Endothelial cell of umbilical vein (primary cell): ENCODE data around the gene ICE1.

Experiments
- EZH2 ChIP-seq: IDR thresholded peaks from 2 replicates; pipeline ENCODE4 v1.6.1; 2012; ENCODE audit warnings: borderline replicate concordance, low read depth, mild to moderate bottlenecking, moderate library complexity, low read length, inconsistent platforms; ENCODE audit not compliant: severe bottlenecking
- FOS ChIP-seq: IDR thresholded peaks from 2 replicates; pipeline ENCODE4 v1.6.1; 2011; ENCODE audit warnings: mild to moderate bottlenecking, low read length, moderate library complexity, borderline replicate concordance; ENCODE audit not compliant: insufficient read depth
- POLR2A ChIP-seq: IDR thresholded peaks from 2 replicates; pipeline ENCODE4 v1.6.1; 2012; ENCODE audit warnings: low read depth, mild to moderate bottlenecking, control low read depth, low read length
- TF ChIP-seq, protein P1 (sequence below), 2 donors: IDR thresholded peaks; 1 replicate in 1 of 2; 2 replicates in 1 of 2; pipeline ENCODE4 v1.5.1; 2011; ENCODE audit warnings: low read length in 2 of 2, mild to moderate bottlenecking in 2 of 2, moderate library complexity in 2 of 2, control low read depth in 1 of 2, inconsistent platforms in 1 of 2, low read depth in 1 of 2; ENCODE audit not compliant: insufficient read depth in 1 of 2; ENCODE audit errors: extremely low read depth in 1 of 2

- TF ChIP-seq FOS (no peak), POLR2A (no peak), EZH2 (no peak)
- TF ChIP-seq, protein P1, sequence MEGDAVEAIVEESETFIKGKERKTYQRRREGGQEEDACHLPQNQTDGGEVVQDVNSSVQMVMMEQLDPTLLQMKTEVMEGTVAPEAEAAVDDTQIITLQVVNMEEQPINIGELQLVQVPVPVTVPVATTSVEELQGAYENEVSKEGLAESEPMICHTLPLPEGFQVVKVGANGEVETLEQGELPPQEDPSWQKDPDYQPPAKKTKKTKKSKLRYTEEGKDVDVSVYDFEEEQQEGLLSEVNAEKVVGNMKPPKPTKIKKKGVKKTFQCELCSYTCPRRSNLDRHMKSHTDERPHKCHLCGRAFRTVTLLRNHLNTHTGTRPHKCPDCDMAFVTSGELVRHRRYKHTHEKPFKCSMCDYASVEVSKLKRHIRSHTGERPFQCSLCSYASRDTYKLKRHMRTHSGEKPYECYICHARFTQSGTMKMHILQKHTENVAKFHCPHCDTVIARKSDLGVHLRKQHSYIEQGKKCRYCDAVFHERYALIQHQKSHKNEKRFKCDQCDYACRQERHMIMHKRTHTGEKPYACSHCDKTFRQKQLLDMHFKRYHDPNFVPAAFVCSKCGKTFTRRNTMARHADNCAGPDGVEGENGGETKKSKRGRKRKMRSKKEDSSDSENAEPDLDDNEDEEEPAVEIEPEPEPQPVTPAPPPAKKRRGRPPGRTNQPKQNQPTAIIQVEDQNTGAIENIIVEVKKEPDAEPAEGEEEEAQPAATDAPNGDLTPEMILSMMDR (IDR thresholded peaks at IDR 0.05; ENCODE audit: extremely low read depth in 1 of 2, insufficient read depth in 1 of 2, low read depth in 1 of 2, low read length in 2 of 2), result no peak
These were observed 48.5 kb downstream of the ICE1 start for GRCh38 chr5:5470933-5471332.
